GM21737 (cell line): ENCODE measurements around the gene PGC.

Experiments used
- ATAC-seq: cut with Tn5 transposase; IDR thresholded peaks from one replicate; pipeline ENCODE4 v1.9.1; 2021; ENCODE audit warnings: mild to moderate bottlenecking, moderate library complexity; ENCODE audit not compliant: unreplicated experiment

Gene PGC

DNA sequence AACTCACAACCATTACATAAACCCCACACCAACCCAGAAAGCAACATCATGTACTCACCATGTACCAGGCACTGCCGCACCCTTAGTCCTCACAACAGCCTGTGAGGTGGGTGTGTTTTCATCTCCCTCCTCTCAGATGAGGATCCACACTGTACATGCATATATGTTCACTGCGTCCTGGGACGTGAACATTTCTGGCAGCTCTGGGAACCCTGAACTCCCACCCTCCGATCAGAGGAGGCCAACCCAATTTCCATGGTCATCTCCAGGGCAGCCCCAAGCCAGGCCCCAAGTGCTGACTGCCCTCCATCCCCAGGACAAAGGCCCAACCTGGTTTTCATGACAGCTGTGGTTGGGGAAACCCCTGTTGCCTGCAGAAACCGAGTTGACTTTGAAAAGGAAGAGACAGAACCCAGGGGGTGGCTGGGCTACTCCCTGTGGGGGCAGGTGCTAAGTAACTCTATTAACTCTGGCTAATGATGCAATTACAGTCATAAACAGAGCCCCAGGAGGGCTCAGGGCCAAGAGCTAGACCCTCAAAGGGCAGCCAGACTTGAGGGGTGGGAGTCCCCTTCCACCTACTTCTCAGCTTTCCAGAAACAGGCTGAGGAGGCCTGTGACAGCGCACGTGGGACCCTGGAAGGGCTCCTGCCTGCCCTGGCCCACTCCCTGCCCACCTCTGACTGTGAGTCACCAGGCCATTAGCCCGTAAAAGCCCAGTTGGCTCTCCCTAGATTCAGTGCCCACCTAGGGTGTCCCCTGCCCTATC is 14.4 kb downstream of the PGC start:
- ATAC-seq, result peak; percentile 27

GRCh38 chr6:41732149-41732548 is 15.0 kb downstream of the PGC start:
- ATAC-seq, result no peak

GRCh38 chr6:41731561-41732086 is 15.6 kb downstream of the PGC start:
- ATAC-seq, result no peak

- ATAC-seq, result no peak
Observed at GRCh38 chr6:41730531-41731436, 16.4 kb downstream of the PGC start.

GRCh38 chr6:41729624-41730023 is 17.6 kb downstream of the PGC start:
- ATAC-seq, result no peak

GRCh38 chr6:41728954-41729353 is 18.2 kb downstream of the PGC start:
- no peak for ATAC-seq

GRCh38 chr6:41728073-41728936 is 18.9 kb downstream of the PGC start:
- ATAC-seq, result no peak

GRCh38 chr6:41727705-41728072 is 19.5 kb downstream of the PGC start:
- no peak for ATAC-seq

DNA sequence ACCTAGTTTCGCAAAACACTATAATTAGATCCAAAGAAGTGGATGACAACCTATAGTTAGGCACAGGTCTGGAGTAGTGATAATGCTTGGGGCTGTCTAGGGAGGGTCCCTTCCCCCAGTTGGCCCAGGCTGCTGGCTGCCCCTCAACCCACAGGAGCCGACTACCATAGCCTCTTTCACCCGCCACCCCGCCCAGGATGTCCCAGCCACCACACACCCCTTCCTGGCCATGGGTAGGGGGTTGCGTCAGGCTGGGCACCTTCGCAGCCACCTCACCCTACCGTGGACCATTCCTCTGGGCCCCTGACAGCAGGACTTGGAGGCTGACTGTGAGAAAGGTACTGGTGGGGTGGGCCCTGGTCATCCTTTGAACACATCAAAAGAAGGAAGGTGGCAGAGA is 20.3 kb downstream of the PGC start:
- no peak for ATAC-seq

DNA sequence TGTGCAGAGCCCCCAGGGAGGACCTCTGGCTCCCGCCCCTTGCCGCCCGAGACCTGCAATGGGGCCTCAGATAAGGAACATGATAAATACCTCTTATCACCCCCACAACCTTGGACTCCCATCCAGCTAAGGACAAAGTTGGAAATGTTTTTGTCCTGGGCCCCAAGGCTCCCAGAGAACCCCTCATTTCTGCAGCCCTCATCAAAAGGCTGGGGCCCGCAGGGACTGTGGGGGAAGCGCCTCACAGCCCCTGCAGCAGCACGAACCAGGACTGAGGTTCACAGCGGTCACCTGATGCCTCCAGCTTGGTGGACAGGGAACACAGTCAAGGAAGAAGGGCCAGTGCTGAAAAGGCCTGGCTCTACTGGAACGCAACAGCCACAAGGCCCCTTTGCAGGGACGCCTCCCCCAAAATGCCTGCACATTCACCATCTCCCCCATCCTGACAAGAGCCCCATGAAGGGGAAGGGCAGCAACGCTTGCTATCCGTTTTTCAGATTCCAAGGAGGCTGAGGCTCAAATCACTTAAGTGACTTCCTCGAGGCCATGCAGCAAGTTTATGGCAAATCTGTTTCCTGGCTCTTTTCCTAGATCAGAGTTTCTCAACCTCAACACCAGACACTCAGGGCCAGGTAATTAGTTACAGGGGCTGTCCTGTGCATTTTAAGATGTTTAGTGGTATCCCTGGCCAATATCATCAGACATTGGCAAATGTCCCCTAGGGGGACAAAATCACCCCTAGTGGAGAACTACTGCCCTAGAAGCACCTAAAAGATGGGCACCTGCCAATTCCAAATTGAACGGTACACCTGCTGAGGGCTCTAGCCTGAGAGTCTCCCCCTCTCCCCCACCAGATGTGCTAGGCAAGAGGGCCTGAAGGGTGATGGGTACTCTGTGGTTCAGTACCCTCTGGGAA is 22.4 kb downstream of the PGC start:
- ATAC-seq, result no peak

GRCh38 chr6:41724228-41724580 is 23.0 kb downstream of the PGC start:
- ATAC-seq, result no peak

DNA sequence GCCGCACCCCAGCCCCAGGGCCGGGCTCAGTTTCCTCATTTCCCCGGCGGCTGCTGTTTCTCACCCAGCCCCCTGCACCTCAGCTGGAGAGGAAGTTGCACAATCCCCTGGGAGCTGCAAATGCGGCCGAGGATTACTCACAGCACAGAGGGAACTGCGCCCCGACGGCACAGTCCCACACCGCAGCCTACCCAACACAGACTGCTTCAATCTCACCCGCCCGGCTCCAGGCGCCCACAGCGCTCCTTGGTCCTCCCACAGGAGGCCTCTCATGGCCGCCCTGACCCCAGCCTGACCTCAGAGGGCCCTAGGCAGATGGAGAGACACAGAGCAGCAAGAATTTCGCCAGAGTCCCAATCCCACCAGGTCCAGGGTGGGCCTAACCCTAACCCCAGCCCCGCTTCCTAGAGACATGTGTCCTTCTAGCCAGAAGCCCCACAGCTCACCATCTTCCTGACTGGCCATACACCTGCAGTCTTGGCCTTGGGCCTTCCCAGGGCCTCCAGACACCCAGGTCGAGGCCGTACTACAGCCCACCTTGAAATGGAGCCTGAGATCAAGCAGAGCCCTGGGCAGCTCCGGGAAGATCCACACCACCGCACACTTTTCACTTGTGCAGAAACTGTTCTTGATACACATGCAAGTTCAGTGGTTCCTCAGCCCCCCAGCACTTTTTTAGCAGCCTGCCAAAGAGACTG is 23.5 kb downstream of the PGC start:
- peak; percentile 71 for ATAC-seq

DNA sequence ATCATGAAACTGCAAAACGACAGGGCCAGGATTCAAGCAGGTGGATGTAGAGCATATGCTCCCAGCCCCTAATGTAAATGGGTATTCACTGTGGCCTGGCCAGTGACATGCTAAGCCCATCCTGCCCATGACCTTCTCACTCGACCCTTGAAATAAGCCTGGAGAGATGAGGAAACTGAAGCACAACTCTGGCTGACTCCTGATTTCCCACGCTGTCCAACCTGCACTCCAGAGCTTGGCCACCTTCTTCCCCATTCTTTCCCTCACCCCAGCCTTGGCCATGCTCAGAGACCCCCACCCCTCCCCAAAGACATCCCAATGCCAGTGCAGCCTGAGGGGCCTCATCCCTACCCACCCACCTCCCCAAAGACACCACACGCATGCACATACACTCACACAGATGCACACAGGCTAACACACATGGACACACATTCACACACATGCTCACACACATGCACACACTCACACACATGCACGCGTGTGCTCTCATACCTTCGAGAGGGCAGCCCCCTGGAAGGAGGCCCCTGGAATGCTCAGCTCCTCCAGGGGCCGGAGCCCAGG is 24.1 kb downstream of the PGC start:
- no peak for ATAC-seq

GRCh38 chr6:41721414-41721813 is 25.8 kb downstream of the PGC start:
- no peak for ATAC-seq

- ATAC-seq, result no peak
Observed at GRCh38 chr6:41720783-41721182, 26.4 kb downstream of the PGC start.

GRCh38 chr6:41720262-41720620 is 27.0 kb downstream of the PGC start:
- peak; percentile 21 for ATAC-seq

DNA sequence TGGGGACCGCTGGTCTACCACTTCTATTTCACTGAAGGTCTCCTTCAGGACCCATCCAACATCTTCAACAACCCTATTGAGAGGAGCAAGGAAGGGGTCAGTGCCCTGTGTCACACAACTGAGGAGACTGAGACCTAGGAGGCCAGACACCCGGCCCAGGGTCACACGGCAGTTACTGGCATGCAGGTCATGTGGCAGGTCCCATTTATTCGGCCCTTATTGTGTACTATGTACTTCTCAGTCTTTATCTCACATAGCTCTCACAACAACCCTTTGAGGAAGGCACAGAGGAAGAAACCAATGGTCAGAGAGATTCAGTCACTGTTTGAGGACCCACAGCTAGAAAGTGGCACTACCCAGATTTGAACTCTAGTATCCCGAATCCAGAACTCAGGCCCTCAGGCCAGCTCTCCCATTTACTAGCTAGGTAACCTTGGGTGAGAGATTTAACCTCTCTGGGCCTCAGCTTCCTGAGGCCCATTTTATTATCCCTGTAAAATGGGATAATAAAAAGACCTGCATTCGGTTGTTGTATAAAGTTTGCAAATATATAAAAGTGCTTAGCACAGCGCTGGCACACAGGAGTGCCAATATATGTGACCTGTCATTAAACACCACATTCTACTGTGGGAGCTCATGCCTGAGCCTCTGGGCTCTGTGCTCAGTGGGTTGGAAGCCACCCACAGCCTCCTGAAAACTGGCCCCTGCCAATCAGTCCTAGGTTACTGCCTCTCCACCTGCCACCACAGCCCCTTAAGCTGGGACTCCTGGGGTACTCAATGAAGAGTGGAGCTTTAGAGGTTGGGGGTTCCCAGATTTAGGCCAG is 27.5 kb downstream of the PGC start:
- no peak for ATAC-seq

GRCh38 chr6:41718828-41719227 is 28.4 kb downstream of the PGC start:
- no peak for ATAC-seq
